GM12801 (cell line): ENCODE measurements around the gene RABEPK.

Experiments used
- CTCF ChIP-seq: IDR thresholded peaks from one replicate; pipeline ENCODE4 v1.5.1; 2011; ENCODE audit warnings: control low read depth; ENCODE audit not compliant: insufficient read length; ENCODE audit errors: extremely low read depth

RABEPK gene

GRCh38 chr9:125272697-125273096 is 72.4 kb downstream of the RABEPK start:
- TF ChIP-seq CTCF: no peak

GRCh38 chr9:125276771-125277170 is 76.4 kb downstream of the RABEPK start:
- TF ChIP-seq CTCF: no peak

- no peak for TF ChIP-seq CTCF
These were observed 77.1 kb downstream of the RABEPK start for GRCh38 chr9:125277411-125277810.

- TF ChIP-seq CTCF: no peak
These were observed 80.6 kb downstream of the RABEPK start for GRCh38 chr9:125280945-125281344.
